ENCODE data around the gene ZNF709. TPM values are rescaled to one million over a fixed set of nuclear protein-coding genes. Genes with fewer than 3 reads are reported as not detected.
"Not testable (repeated sequence)": the region's sequence is repeated elsewhere in the genome, so short reads cannot be mapped to it uniquely, and the experiment has no call there.

ZNF709 gene
- total and polyA plus RNA-seq, 2 experiments from 2014 or later: 2.4 to 8.2 TPM

DNA sequence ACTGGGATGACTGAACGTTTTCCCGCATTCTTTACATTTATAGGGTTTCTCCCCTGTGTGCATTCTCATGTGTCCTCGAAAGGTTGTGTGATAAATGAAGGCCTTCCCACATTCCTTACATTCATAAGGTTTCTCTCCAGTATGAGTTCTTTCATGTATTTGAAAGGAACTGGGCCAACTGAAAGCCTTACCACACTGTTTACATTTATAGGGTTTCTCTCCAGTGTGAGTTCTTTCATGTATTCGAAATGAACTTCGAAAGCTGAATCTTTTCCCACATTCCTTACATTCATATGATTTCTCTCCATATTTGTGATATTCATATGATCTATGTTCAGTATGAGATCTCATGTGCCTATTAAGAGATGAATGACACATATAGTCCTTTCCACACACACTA lies 19.4 kb downstream of the ZNF709 start:
- Histone ChIP-seq H3K9me3 (ENCODE audit: low read depth) (peaks cover 14% of the 10 kb centered on the region), H3K4me1 (ENCODE audit: low read depth) (no peaks in the 10 kb centered on the region), H3K27me3 (no peaks in the 10 kb centered on the region), H3K36me3 (peaks cover 8% of the 10 kb centered on the region), H3K4me3 (no peak overlapping the region), H3K27ac (no peak overlapping the region)
- TF ChIP-seq, protein P1, sequence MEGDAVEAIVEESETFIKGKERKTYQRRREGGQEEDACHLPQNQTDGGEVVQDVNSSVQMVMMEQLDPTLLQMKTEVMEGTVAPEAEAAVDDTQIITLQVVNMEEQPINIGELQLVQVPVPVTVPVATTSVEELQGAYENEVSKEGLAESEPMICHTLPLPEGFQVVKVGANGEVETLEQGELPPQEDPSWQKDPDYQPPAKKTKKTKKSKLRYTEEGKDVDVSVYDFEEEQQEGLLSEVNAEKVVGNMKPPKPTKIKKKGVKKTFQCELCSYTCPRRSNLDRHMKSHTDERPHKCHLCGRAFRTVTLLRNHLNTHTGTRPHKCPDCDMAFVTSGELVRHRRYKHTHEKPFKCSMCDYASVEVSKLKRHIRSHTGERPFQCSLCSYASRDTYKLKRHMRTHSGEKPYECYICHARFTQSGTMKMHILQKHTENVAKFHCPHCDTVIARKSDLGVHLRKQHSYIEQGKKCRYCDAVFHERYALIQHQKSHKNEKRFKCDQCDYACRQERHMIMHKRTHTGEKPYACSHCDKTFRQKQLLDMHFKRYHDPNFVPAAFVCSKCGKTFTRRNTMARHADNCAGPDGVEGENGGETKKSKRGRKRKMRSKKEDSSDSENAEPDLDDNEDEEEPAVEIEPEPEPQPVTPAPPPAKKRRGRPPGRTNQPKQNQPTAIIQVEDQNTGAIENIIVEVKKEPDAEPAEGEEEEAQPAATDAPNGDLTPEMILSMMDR (IDR thresholded peaks at IDR 0.05; ENCODE audit: low read depth, low read length): no peak
- DNase-seq (ENCODE audit: low read depth in 1 of 2, low spot score in 1 of 2): no peak

DNA sequence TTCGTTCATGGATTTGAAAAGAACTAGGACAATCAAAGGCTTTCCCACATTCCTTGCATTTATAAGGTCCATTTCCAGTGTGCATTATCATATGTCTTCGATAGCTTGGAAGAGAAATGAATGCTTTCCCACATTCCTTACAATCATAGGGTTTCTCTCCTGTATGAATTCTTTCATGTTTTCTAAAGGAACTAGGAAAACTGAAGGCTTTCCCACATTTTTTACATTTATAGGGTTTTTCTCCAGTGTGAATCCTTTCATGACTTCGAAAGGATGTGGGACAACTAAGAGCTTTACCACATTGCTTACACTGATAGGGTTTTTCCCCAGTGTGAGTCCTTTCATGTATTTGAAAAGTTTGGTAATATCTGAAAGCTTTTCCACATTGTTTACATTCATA lies 19.8 kb downstream of the ZNF709 start:
- Histone ChIP-seq H3K4me3 (no peak overlapping the region), H3K9me3 (ENCODE audit: low read depth) (peaks cover 14% of the 10 kb centered on the region), H3K27me3 (no peaks in the 10 kb centered on the region), H3K27ac (no peak overlapping the region), H3K36me3 (peaks cover 8% of the 10 kb centered on the region), H3K4me1 (ENCODE audit: low read depth) (no peaks in the 10 kb centered on the region)
- TF ChIP-seq, protein P1 (IDR thresholded peaks at IDR 0.05; ENCODE audit: low read depth, low read length): no peak
- DNase-seq (ENCODE audit: low read depth in 1 of 2, low spot score in 1 of 2): no peak

DNA sequence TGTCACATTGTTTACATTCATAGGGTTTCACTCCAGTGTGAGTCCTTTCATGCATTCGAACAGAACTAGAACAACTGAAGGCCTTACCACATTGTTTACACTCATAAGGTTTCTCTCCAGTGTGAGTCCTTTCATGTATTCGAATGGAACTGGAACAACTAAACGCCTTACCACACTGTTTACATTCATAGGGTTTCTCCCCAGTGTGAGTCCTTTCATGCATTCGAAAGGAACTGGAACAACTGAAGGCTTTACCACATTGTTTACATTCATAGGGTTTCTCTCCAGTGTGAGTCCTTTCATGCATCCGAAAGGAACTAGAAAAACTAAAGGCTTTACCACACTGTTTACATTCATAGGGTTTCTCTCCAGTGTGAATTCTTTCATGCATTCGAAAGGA lies 20.5 kb downstream of the ZNF709 start:
- H3K4me1 ChIP-seq (ENCODE audit: low read depth); H3K4me3 ChIP-seq; H3K27ac ChIP-seq; H3K27me3 ChIP-seq; DNase-seq (ENCODE audit: low read depth in 1 of 2, low spot score in 1 of 2); H3K36me3 ChIP-seq: not testable (repeated sequence)
- peaks cover 14% of the 10 kb centered on the region for H3K9me3 ChIP-seq (ENCODE audit: low read depth)

DNA sequence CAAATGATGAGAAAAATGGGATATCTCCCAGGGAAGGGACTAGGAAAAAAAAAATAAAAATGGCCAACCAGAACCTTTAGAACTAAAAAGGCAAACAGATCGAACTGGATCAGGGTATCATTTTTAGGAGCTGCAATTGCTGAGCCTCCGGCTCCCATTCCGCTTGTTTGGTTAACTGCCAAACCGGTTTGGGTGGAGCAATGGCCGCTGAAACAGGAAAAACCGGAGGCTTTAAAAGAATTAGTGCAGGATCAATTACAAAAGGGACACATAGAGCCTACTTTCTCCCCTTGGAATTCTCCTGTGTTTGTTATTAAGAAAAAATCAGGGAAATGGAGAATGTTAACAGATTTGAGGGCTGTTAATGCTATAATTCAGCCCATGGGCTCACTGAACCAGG lies 31.1 kb downstream of the ZNF709 start:
- Histone ChIP-seq H3K9me3 (ENCODE audit: low read depth) (no peaks in the 10 kb centered on the region), H3K27ac (no peak overlapping the region)
- no peak for DNase-seq (ENCODE audit: low read depth in 1 of 2, low spot score in 1 of 2)

DNA sequence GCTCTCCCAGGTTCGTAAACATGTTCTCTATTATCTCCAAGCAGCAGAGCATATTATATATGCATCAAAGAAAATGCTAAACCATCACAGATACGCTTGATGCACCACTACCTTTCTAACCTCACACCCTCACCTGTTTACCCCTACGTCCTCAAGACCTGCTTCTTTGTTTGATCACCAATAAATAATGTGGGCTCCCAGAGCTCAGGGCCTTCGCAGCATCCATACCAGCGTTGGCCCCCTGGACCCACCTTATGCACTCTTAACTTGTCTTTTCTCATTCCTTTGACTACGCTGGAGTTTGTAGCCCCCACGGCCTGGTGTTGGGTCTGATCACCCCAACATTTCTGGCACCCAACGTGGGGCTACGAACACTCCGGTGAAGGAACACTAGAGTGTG lies 33.8 kb downstream of the ZNF709 start:
- Histone ChIP-seq H3K4me1 (ENCODE audit: low read depth) (no peaks in the 10 kb centered on the region), H3K27ac (no peak overlapping the region), H3K36me3 (no peaks in the 10 kb centered on the region), H3K4me3 (no peak overlapping the region), H3K9me3 (ENCODE audit: low read depth) (no peaks in the 10 kb centered on the region), H3K27me3 (no peaks in the 10 kb centered on the region)
- no peak for DNase-seq (ENCODE audit: low read depth in 1 of 2, low spot score in 1 of 2)
- TF ChIP-seq, protein P1 (IDR thresholded peaks at IDR 0.05; ENCODE audit: low read depth, low read length): no peak

More for the DNA sequence above, 31.1 kb downstream of the ZNF709 start:
- Histone ChIP-seq H3K4me1 (ENCODE audit: low read depth) (no peaks in the 10 kb centered on the region), H3K36me3 (no peaks in the 10 kb centered on the region), H3K27me3 (no peaks in the 10 kb centered on the region), H3K4me3 (no peak overlapping the region)
- TF ChIP-seq, protein P1 (IDR thresholded peaks at IDR 0.05; ENCODE audit: low read depth, low read length): no peak

DNA sequence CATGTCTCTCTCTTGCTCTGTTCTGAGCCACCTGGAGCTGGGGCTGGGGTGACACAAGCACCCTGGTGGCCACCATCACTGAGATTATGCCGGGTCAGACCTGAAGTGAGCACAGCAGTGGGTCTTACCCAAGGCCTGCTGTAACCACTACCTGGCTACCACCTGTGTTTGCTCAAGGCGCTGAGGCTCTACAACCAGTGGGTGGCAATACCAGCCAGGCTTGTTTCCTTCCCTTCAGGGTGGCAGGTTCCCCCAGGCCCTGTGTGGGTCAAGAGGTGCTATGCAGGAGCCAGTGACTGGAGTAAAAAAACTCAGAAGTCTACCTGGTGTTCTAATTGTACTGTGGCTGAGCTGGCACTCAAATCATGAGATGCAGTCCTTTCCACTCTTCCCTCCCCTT lies 35.8 kb downstream of the ZNF709 start:
- H3K4me3 ChIP-seq: no peak overlapping the region
- no peaks in the 10 kb centered on the region for H3K4me1 ChIP-seq (ENCODE audit: low read depth)
- TF ChIP-seq, protein P1 (IDR thresholded peaks at IDR 0.05; ENCODE audit: low read depth, low read length): no peak
- no peaks in the 10 kb centered on the region for H3K9me3 ChIP-seq (ENCODE audit: low read depth)
- H3K36me3 ChIP-seq: no peaks in the 10 kb centered on the region
- H3K27ac ChIP-seq: no peak overlapping the region
- no peak for DNase-seq (ENCODE audit: low read depth in 1 of 2, low spot score in 1 of 2)
- H3K27me3 ChIP-seq: no peaks in the 10 kb centered on the region

Measured in cardiac muscle cell (in vitro differentiated cells and primary cell).